IMR-90 (cell line): Measurements from ENCODE around the gene PDZD2. TPM values are rescaled to one million over a fixed set of nuclear protein-coding genes. Genes with fewer than 3 reads are reported as not detected.

ENCODE experiments used
- ATAC-seq: fragments of 200-7000 bp; cut with Tn5 transposase; 2 replicates; pipeline ENCODE4 v1.9.1; 2020; ENCODE audit warnings: low read depth, mild to moderate bottlenecking, moderate library complexity
- BruUV-seq: library from RNA; stranded (reverse); fragments of 400-500 nt; replicated peaks from 2 replicates; lab custom pipeline; 2021; lab: Mats Ljungman, UMichigan
- CTCF ChIA-PET: fragments of 300-600 bp; formaldehyde crosslinking; extraction: SDS; loops from one replicate; lab custom pipeline; 2021; ENCODE audit warnings: antibody characterized with exemption; lab: Yijun Ruan, JAX
- POLR2A ChIA-PET: fragments of 300-600 bp; sonication (Branson Sonifier 250); formaldehyde crosslinking; loops from one replicate; lab custom pipeline; 2022; ENCODE audit warnings: antibody characterized with exemption; ENCODE audit not compliant: unreplicated experiment; lab: Charles Lee
- DNase-seq: peaks from one replicate; pipeline ENCODE4 v3.0.0; 2013
- H2AFZ ChIP-seq: replicated peaks from 2 replicates; pipeline ENCODE3; 2013; ENCODE audit warnings: low read length, mild to moderate bottlenecking; ENCODE audit not compliant: poor library complexity
- H2AK5ac ChIP-seq: 2 replicates; pipeline ENCODE4 v1.6.1; 2013; ENCODE audit warnings: low read depth, low read length, inconsistent platforms
- H2AK9ac ChIP-seq: replicated peaks from 2 replicates; pipeline ENCODE3; 2013; ENCODE audit warnings: mild to moderate bottlenecking, low read depth, low read length, moderate library complexity; ENCODE audit not compliant: poor library complexity
- H2BK120ac ChIP-seq: 2 replicates; pipeline ENCODE4 v1.6.1; 2013; ENCODE audit warnings: low read depth, low read length, inconsistent platforms
- H2BK15ac ChIP-seq: 3 replicates; pipeline ENCODE4 v1.6.1; 2013; ENCODE audit warnings: low read depth, low read length, inconsistent platforms
- H2BK20ac ChIP-seq: 2 replicates; pipeline ENCODE4 v1.6.1; 2013; ENCODE audit warnings: low read depth, mild to moderate bottlenecking, inconsistent platforms, low read length, moderate library complexity
- H2BK5ac ChIP-seq: 2 replicates; pipeline ENCODE4 v1.6.1; 2013; ENCODE audit warnings: mild to moderate bottlenecking, low read depth, low read length, inconsistent platforms; ENCODE audit not compliant: poor library complexity, severe bottlenecking
- H3K14ac ChIP-seq: replicated peaks from 2 replicates; pipeline ENCODE4 v1.6.1; 2013; ENCODE audit warnings: low read depth, low read length, inconsistent platforms
- H3K18ac ChIP-seq: 2 replicates; pipeline ENCODE4 v1.6.1; 2013; ENCODE audit warnings: low read depth, low read length, control low read depth
- H3K23ac ChIP-seq: 2 replicates; pipeline ENCODE4 v1.6.1; 2013; ENCODE audit warnings: low read depth, low read length, inconsistent platforms
- H3K27ac ChIP-seq: 2 replicates; pipeline ENCODE4 v1.5.1; 2013; ENCODE audit warnings: mild to moderate bottlenecking, control low read depth, low read length; ENCODE audit not compliant: insufficient read depth
- H3K27me3 ChIP-seq: 2 replicates; pipeline ENCODE4 v1.6.1; 2013; ENCODE audit warnings: low read length; ENCODE audit not compliant: control insufficient read depth, insufficient read depth
- H3K36me3 ChIP-seq: 2 replicates; pipeline ENCODE4 v1.6.1; 2013; ENCODE audit warnings: low read length, mixed read lengths; ENCODE audit not compliant: control insufficient read depth, insufficient read depth
- H3K4ac ChIP-seq: 2 replicates; pipeline ENCODE4 v1.6.1; 2013; ENCODE audit warnings: low read depth, low read length, inconsistent platforms
- H3K4me1 ChIP-seq: 2 replicates; pipeline ENCODE4 v1.6.1; 2013; ENCODE audit warnings: low read length, mixed read lengths; ENCODE audit not compliant: control insufficient read depth, insufficient read depth
- H3K4me2 ChIP-seq: 2 replicates; pipeline ENCODE4 v1.6.1; 2013; ENCODE audit warnings: low read depth, mild to moderate bottlenecking, control low read depth, low read length, moderate library complexity
- H3K4me3 ChIP-seq: 2 replicates; pipeline ENCODE4 v1.5.1; 2013; ENCODE audit warnings: low read depth, mild to moderate bottlenecking, control low read depth, low read length, moderate library complexity; ENCODE audit not compliant: insufficient read depth
- H3K56ac ChIP-seq: 2 replicates; pipeline ENCODE4 v1.6.1; 2013; ENCODE audit warnings: low read length, inconsistent platforms; ENCODE audit not compliant: insufficient read depth; ENCODE audit errors: extremely low read depth
- H3K79me1 ChIP-seq, 2 experiments: 2 replicates each; pipeline ENCODE4 v1.6.1; 2013; ENCODE audit warnings: low read length in 2 of 2, inconsistent platforms in 1 of 2, low read depth in 1 of 2
- H3K9ac ChIP-seq: 2 replicates; pipeline ENCODE4 v1.6.1; 2013; ENCODE audit warnings: low read depth, low read length, control low read depth
- H3K9me1 ChIP-seq: 2 replicates; pipeline ENCODE4 v1.6.1; 2013; ENCODE audit warnings: low read length, inconsistent platforms; ENCODE audit not compliant: insufficient read depth
- H3K9me3 ChIP-seq: 2 replicates; pipeline ENCODE4 v1.6.1; 2013; ENCODE audit warnings: low read length; ENCODE audit not compliant: control insufficient read depth, insufficient read depth
- H4K20me1 ChIP-seq: 2 replicates; pipeline ENCODE4 v1.6.1; 2013; ENCODE audit warnings: low read length, inconsistent platforms; ENCODE audit not compliant: insufficient read depth
- H4K5ac ChIP-seq: 2 replicates; pipeline ENCODE4 v1.6.1; 2013; ENCODE audit warnings: mild to moderate bottlenecking, low read depth, low read length, control low read depth
- H4K8ac ChIP-seq, 2 experiments: 2 replicates each; pipeline ENCODE4 v1.6.1; 2013; ENCODE audit warnings: low read depth in 2 of 2, low read length in 2 of 2, control low read depth in 1 of 2, inconsistent platforms in 1 of 2
- H4K91ac ChIP-seq: 2 replicates; pipeline ENCODE4 v1.6.1; 2013; ENCODE audit warnings: low read depth, low read length, inconsistent platforms; ENCODE audit not compliant: insufficient read depth
- BHLHE40 ChIP-seq: fragments of 150-350 bp; IDR thresholded peaks from 2 replicates; pipeline ENCODE4 v1.6.1; 2016; ENCODE audit warnings: mild to moderate bottlenecking, low read depth, low read length
- CEBPB ChIP-seq: IDR thresholded peaks from 2 replicates; pipeline ENCODE4 v1.6.1; 2012; ENCODE audit warnings: low read depth, low read length, improper control_type of control experiment
- CHD1 ChIP-seq: IDR thresholded peaks from 2 replicates; pipeline ENCODE4 v1.6.1; 2012; ENCODE audit warnings: low read depth, low read length, improper control_type of control experiment
- CTCF ChIP-seq: conservative IDR thresholded peaks from 2 replicates; pipeline ENCODE4 v1.5.1; 2012; ENCODE audit warnings: mild to moderate bottlenecking, low read depth, low read length, improper control_type of control experiment
- ELK1 ChIP-seq: fragments of 150-350 bp; IDR thresholded peaks from 2 replicates; pipeline ENCODE4 v1.6.1; 2016; ENCODE audit warnings: low read depth, mild to moderate bottlenecking, low read length, moderate library complexity, borderline replicate concordance
- FOS ChIP-seq: fragments of 150-350 bp; IDR thresholded peaks from 2 replicates; pipeline ENCODE4 v1.6.1; 2016; ENCODE audit warnings: low read depth, low read length
- MAFK ChIP-seq: IDR thresholded peaks from 2 replicates; pipeline ENCODE4 v1.6.1; 2012; ENCODE audit warnings: low read depth, low read length, improper control_type of control experiment
- MXI1 ChIP-seq: IDR thresholded peaks from 2 replicates; pipeline ENCODE4 v1.6.1; 2012; ENCODE audit warnings: low read depth, mild to moderate bottlenecking, low read length, moderate library complexity, borderline replicate concordance
- NFE2L2 ChIP-seq: fragments of 150-350 bp; IDR thresholded peaks from 2 replicates; pipeline ENCODE4 v1.6.1; 2016; ENCODE audit warnings: low read depth, mild to moderate bottlenecking, low read length
- RFX5 ChIP-seq: IDR thresholded peaks from 2 replicates; pipeline ENCODE4 v1.8.0; 2012; ENCODE audit warnings: low read depth, mild to moderate bottlenecking, low read length, moderate library complexity
- USF2 ChIP-seq: fragments of 150-350 bp; IDR thresholded peaks from 2 replicates; pipeline ENCODE4 v1.6.1; 2017; ENCODE audit warnings: mild to moderate bottlenecking, antibody characterized with exemption, low read length, low read depth
- WGBS, 2 experiments: methylation state at CpG; one replicate each; pipeline versions ENCODE4 v1.1.5 to v1.1.7; 2013; ENCODE audit warnings: missing lambda C conversion rate in 2 of 2; ENCODE audit not compliant: insufficient read length in 1 of 2; ENCODE audit errors: extremely low coverage in 2 of 2; 5-methylcytosine and 5-hydroxymethylcytosine counted together
- dilution Hi-C: fragments of 300-500 bp; cut with HindIII; formaldehyde crosslinking; loops from one replicate; pipeline ENCODE4 v1.14.3; 2018; ENCODE audit warnings: low sequenced_read_pairs; ENCODE audit not compliant: unreplicated experiment
- in situ Hi-C: fragments of 300-500 bp; cut with MboI; formaldehyde crosslinking; loops from 3 replicates; pipeline ENCODE4 v1.14.3; 2019; ENCODE audit warnings: low sequenced_read_pairs, inconsistent platforms, mixed read lengths
- intact Hi-C: fragments of 100-400 bp; cut with micrococcal nuclease; formaldehyde crosslinking; loops from 2 replicates; pipeline ENCODE4 v1.10.0; 2022
- polyA plus RNA-seq, 3 experiments: library from polyadenylated mRNA; depleted of rRNA; stranded (reverse); fragments of >200 nt; gene quantifications; 2 replicates each; pipeline ENCODE4 v1.2.3, GENCODE V29; 2012; ENCODE audit warnings: low replicate concordance in 1 of 3
- total RNA-seq: library from RNA; depleted of rRNA; stranded (reverse); fragments of >200 nt; gene quantifications from 2 replicates; pipeline ENCODE4 v1.2.3, GENCODE V29; 2012

PDZD2 gene
- total and polyA plus RNA-seq, 2 of the 4 experiments (the other 2 are of a cell fraction) = under 0.01 to 0.02 TPM

GRCh38 chr5:31717561-31717960, 78.6 kb downstream of the PDZD2 start:
- no peak overlapping the region for H3K56ac ChIP-seq
- 20% methylated on average over 1 of the region's 7 CpGs; no CpG with 5 or more reads in 1 of the 2 experiments for WGBS, 2 experiments
- H4K8ac ChIP-seq = no peak overlapping the region
- ChIA-PET POLR2A (no interaction called here), CTCF (no interaction called here)
- H3K14ac ChIP-seq = no peak overlapping the region
- H3K79me1 ChIP-seq = no peaks in the 10 kb centered on the region
- no peak overlapping the region for H2BK15ac ChIP-seq
- TF ChIP-seq CTCF = no peak
- TF ChIP-seq BHLHE40 = no peak
- TF ChIP-seq MAFK = no peak
- no peak for TF ChIP-seq USF2
- TF ChIP-seq ELK1 = no peak
- TF ChIP-seq FOS = no peak
- TF ChIP-seq CEBPB = no peak
- TF ChIP-seq RFX5 = no peak
- TF ChIP-seq CHD1 = no peak
- TF ChIP-seq NFE2L2 = no peak
- no peak for TF ChIP-seq MXI1
- no peaks in the 10 kb centered on the region for H4K20me1 ChIP-seq
- no peak overlapping the region for H4K91ac ChIP-seq
- BruUV-seq = no TSS peak
- H2AFZ ChIP-seq = no peak overlapping the region
- H3K4ac ChIP-seq = no peak overlapping the region
- peaks cover 5% of the 10 kb centered on the region for H3K27me3 ChIP-seq
- H2AK5ac ChIP-seq = no peak overlapping the region
- H4K5ac ChIP-seq = no peak overlapping the region
- no peak overlapping the region for H3K4me2 ChIP-seq
- no peaks in the 10 kb centered on the region for H3K4me1 ChIP-seq
- no peak overlapping the region for H3K4me3 ChIP-seq
- H3K9me3 ChIP-seq = no peaks in the 10 kb centered on the region
- H2AK9ac ChIP-seq = no peak overlapping the region
- dilution Hi-C loops (no loop called here), intact Hi-C loops (no loop called here), in situ Hi-C loops (no loop called here)
- no peak overlapping the region for H3K18ac ChIP-seq
- H3K36me3 ChIP-seq = no peaks in the 10 kb centered on the region
- no peak overlapping the region for H2BK120ac ChIP-seq
- ATAC-seq = no peak
- no peak overlapping the region for H3K9ac ChIP-seq
- DNase-seq = no peak
- H3K27ac ChIP-seq = no peak overlapping the region
- no peak overlapping the region for H2BK5ac ChIP-seq
- no peaks in the 10 kb centered on the region for H3K9me1 ChIP-seq
- H3K23ac ChIP-seq = no peak overlapping the region
- no peak overlapping the region for H2BK20ac ChIP-seq
